ENCODE measurements around the gene ZNG1B.
"Not testable (repeated sequence)": the region's sequence is repeated elsewhere in the genome, so short reads cannot be mapped to it uniquely, and the experiment has no call there.

The ZNG1B gene

GRCh38 chr2:113465770-113466169 lies 28.3 kb downstream of the ZNG1B start:
- H3K4me3 ChIP-seq (replicated peaks; ENCODE audit: low read depth, low read length); H3K27me3 ChIP-seq (replicated peaks; ENCODE audit: control insufficient read depth, insufficient read depth, low read length); DNase-seq (ENCODE audit: extremely low read depth, insufficient read length); H3K36me3 ChIP-seq (ENCODE audit: control insufficient read depth, insufficient read depth, low read length): not testable (repeated sequence)

- not testable (repeated sequence) for H3K4me3 ChIP-seq (replicated peaks; ENCODE audit: low read depth, low read length); H3K27me3 ChIP-seq (replicated peaks; ENCODE audit: control insufficient read depth, insufficient read depth, low read length); DNase-seq (ENCODE audit: extremely low read depth, insufficient read length); H3K36me3 ChIP-seq (ENCODE audit: control insufficient read depth, insufficient read depth, low read length)
Observed at GRCh38 chr2:113476688-113477368, 39.3 kb downstream of the ZNG1B start.

GRCh38 chr2:113496527-113496926 lies 59.0 kb downstream of the ZNG1B start:
- DNase-seq (ENCODE audit: extremely low read depth, insufficient read length); H3K36me3 ChIP-seq (ENCODE audit: control insufficient read depth, insufficient read depth, low read length); H3K4me3 ChIP-seq (replicated peaks; ENCODE audit: low read depth, low read length); H3K27me3 ChIP-seq (replicated peaks; ENCODE audit: control insufficient read depth, insufficient read depth, low read length): not testable (repeated sequence)

- not testable (repeated sequence) for H3K36me3 ChIP-seq (ENCODE audit: control insufficient read depth, insufficient read depth, low read length); H3K27me3 ChIP-seq (replicated peaks; ENCODE audit: control insufficient read depth, insufficient read depth, low read length); DNase-seq (ENCODE audit: extremely low read depth, insufficient read length); H3K4me3 ChIP-seq (replicated peaks; ENCODE audit: low read depth, low read length)
Observed at GRCh38 chr2:113498365-113498764, 60.9 kb downstream of the ZNG1B start, which contains the start of gene FOXD4L1. TSS of gene FOXD4L1 (plus strand) at chr2:113498665. CDS start at chr2:113499257, 592 bp downstream.

- not testable (repeated sequence) for H3K36me3 ChIP-seq (ENCODE audit: control insufficient read depth, insufficient read depth, low read length); H3K27me3 ChIP-seq (replicated peaks; ENCODE audit: control insufficient read depth, insufficient read depth, low read length); DNase-seq (ENCODE audit: extremely low read depth, insufficient read length); H3K4me3 ChIP-seq (replicated peaks; ENCODE audit: low read depth, low read length)
Observed at GRCh38 chr2:113499019-113499885, 61.8 kb downstream of the ZNG1B start.

GRCh38 chr2:113499886-113500722 lies 62.6 kb downstream of the ZNG1B start:
- DNase-seq (ENCODE audit: extremely low read depth, insufficient read length); H3K4me3 ChIP-seq (replicated peaks; ENCODE audit: low read depth, low read length); H3K36me3 ChIP-seq (ENCODE audit: control insufficient read depth, insufficient read depth, low read length); H3K27me3 ChIP-seq (replicated peaks; ENCODE audit: control insufficient read depth, insufficient read depth, low read length): not testable (repeated sequence)

- H3K27me3 ChIP-seq (replicated peaks; ENCODE audit: control insufficient read depth, insufficient read depth, low read length); H3K36me3 ChIP-seq (ENCODE audit: control insufficient read depth, insufficient read depth, low read length); DNase-seq (ENCODE audit: extremely low read depth, insufficient read length); H3K4me3 ChIP-seq (replicated peaks; ENCODE audit: low read depth, low read length): not testable (repeated sequence)
Observed at GRCh38 chr2:113500723-113501038, 63.2 kb downstream of the ZNG1B start.

- DNase-seq (ENCODE audit: extremely low read depth, insufficient read length); H3K27me3 ChIP-seq (replicated peaks; ENCODE audit: control insufficient read depth, insufficient read depth, low read length): not testable (repeated sequence)
Observed at GRCh38 chr2:113502216-113503093, 65.0 kb downstream of the ZNG1B start.

GRCh38 chr2:113503094-113504042 lies 65.9 kb downstream of the ZNG1B start:
- DNase-seq (ENCODE audit: extremely low read depth, insufficient read length) = peak; percentile 36
- peak overlapping the region; percentile 54 for H3K4me3 ChIP-seq (replicated peaks; ENCODE audit: low read depth, low read length)
- H3K36me3 ChIP-seq (ENCODE audit: control insufficient read depth, insufficient read depth, low read length); H3K27me3 ChIP-seq (replicated peaks; ENCODE audit: control insufficient read depth, insufficient read depth, low read length): not testable (repeated sequence)

More at GRCh38 chr2:113502216-113503093, 65.0 kb downstream of the ZNG1B start:
- not testable (repeated sequence) for H3K36me3 ChIP-seq (ENCODE audit: control insufficient read depth, insufficient read depth, low read length)
- peak overlapping the region; percentile 54 for H3K4me3 ChIP-seq (replicated peaks; ENCODE audit: low read depth, low read length)

- not testable (repeated sequence) for DNase-seq (ENCODE audit: extremely low read depth, insufficient read length); H3K27me3 ChIP-seq (replicated peaks; ENCODE audit: control insufficient read depth, insufficient read depth, low read length); H3K4me3 ChIP-seq (replicated peaks; ENCODE audit: low read depth, low read length); H3K36me3 ChIP-seq (ENCODE audit: control insufficient read depth, insufficient read depth, low read length)
Observed at GRCh38 chr2:113504081-113504480, 66.6 kb downstream of the ZNG1B start.

- DNase-seq (ENCODE audit: extremely low read depth, insufficient read length); H3K27me3 ChIP-seq (replicated peaks; ENCODE audit: control insufficient read depth, insufficient read depth, low read length); H3K36me3 ChIP-seq (ENCODE audit: control insufficient read depth, insufficient read depth, low read length); H3K4me3 ChIP-seq (replicated peaks; ENCODE audit: low read depth, low read length): not testable (repeated sequence)
Observed at GRCh38 chr2:113507394-113508140, 70.1 kb downstream of the ZNG1B start.

GRCh38 chr2:113508187-113508586 lies 70.7 kb downstream of the ZNG1B start:
- not testable (repeated sequence) for H3K36me3 ChIP-seq (ENCODE audit: control insufficient read depth, insufficient read depth, low read length); H3K27me3 ChIP-seq (replicated peaks; ENCODE audit: control insufficient read depth, insufficient read depth, low read length); DNase-seq (ENCODE audit: extremely low read depth, insufficient read length); H3K4me3 ChIP-seq (replicated peaks; ENCODE audit: low read depth, low read length)
